A673 (cell line): Measurements from ENCODE around the gene FURIN. TPM values are rescaled to one million over a fixed set of nuclear protein-coding genes. Genes with fewer than 3 reads are reported as not detected.
"Not testable (repeated sequence)": the region's sequence is repeated elsewhere in the genome, so short reads cannot be mapped to it uniquely, and the experiment has no call there.

Experiments used
- BruUV-seq: library from RNA; stranded (reverse); fragments of 400-500 nt; replicated peaks from 2 replicates; lab custom pipeline; 2021; lab: Mats Ljungman, UMichigan
- CTCF ChIA-PET: fragments of 300-600 bp; sonication (Branson Sonifier 250); formaldehyde crosslinking; loops from one replicate; lab custom pipeline; 2022; ENCODE audit warnings: antibody characterized with exemption; lab: Charles Lee
- POLR2A ChIA-PET: fragments of 300-600 bp; sonication (Branson Sonifier 250); formaldehyde crosslinking; loops from one replicate; lab custom pipeline; 2022; ENCODE audit warnings: antibody characterized with exemption; ENCODE audit not compliant: low non-redundant PET; lab: Charles Lee
- DNase-seq: peaks from one replicate; pipeline ENCODE4 v3.0.0-alpha.2; 2015; ENCODE audit warnings: low spot score
- H3K27ac ChIP-seq: fragments of 200-600 bp; sonication (generic); 2 replicates; pipeline ENCODE4 v1.5.1; 2016; ENCODE audit warnings: mixed run types, low read depth, mild to moderate bottlenecking, mixed read lengths, antibody characterized with exemption, low read length; ENCODE audit not compliant: poor library complexity, severe bottlenecking
- H3K27me3 ChIP-seq: fragments of 200-600 bp; sonication (generic); replicated peaks from 2 replicates; pipeline ENCODE4 v1.6.1; 2017; ENCODE audit warnings: mixed run types, low read depth, mild to moderate bottlenecking, mixed read lengths, antibody characterized with exemption, low read length; ENCODE audit not compliant: insufficient read depth, poor library complexity
- H3K36me3 ChIP-seq: fragments of 200-600 bp; sonication (generic); 2 replicates; pipeline ENCODE4 v1.6.1; 2016; ENCODE audit warnings: mixed run types, mild to moderate bottlenecking, mixed read lengths, antibody characterized with exemption, low read length; ENCODE audit not compliant: insufficient read depth, poor library complexity, severe bottlenecking
- H3K4me1 ChIP-seq: fragments of 200-600 bp; sonication (generic); 2 replicates; pipeline ENCODE4 v1.6.1; 2017; ENCODE audit warnings: mixed run types, mild to moderate bottlenecking, mixed read lengths, antibody characterized with exemption, low read length; ENCODE audit not compliant: insufficient read depth, poor library complexity, severe bottlenecking
- H3K4me3 ChIP-seq: fragments of 200-600 bp; sonication (generic); 2 replicates; pipeline ENCODE4 v1.5.1; 2016; ENCODE audit warnings: low read depth, mixed run types, mild to moderate bottlenecking, mixed read lengths, low read length; ENCODE audit not compliant: poor library complexity, severe bottlenecking
- H3K9me3 ChIP-seq: fragments of 200-600 bp; sonication (generic); 2 replicates; pipeline ENCODE4 v1.6.1; 2016; ENCODE audit warnings: mixed run types, low read depth, mild to moderate bottlenecking, mixed read lengths, antibody characterized with exemption, low read length; ENCODE audit not compliant: poor library complexity, severe bottlenecking
- EZH2 ChIP-seq: fragments of 200-600 bp; sonication (generic); IDR thresholded peaks from 2 replicates; pipeline ENCODE4 v1.6.1; 2017; ENCODE audit warnings: borderline replicate concordance, low read depth, mild to moderate bottlenecking, mixed read lengths, antibody characterized with exemption, low read length; ENCODE audit not compliant: poor library complexity, severe bottlenecking
- intact Hi-C: fragments of 100-400 bp; cut with micrococcal nuclease; formaldehyde crosslinking; loops from one replicate; pipeline ENCODE4 v1.10.0; 2022; ENCODE audit not compliant: unreplicated experiment
- total RNA-seq: library from RNA; stranded (reverse); gene quantifications from 2 replicates; pipeline ENCODE4 v1.2.3, GENCODE V29; 2021
- TF ChIP-seq, protein P1 (sequence below): fragments of 300-800, 200-600 bp; sonication (generic); conservative IDR thresholded peaks from 2 replicates; pipeline ENCODE4 v1.5.1; 2017; ENCODE audit warnings: low read depth, mild to moderate bottlenecking, antibody characterized with exemption, low read length, moderate library complexity, mixed read lengths

The FURIN gene
- total RNA-seq, 1 experiment from 2014 or later, result 63.4 TPM

DNA sequence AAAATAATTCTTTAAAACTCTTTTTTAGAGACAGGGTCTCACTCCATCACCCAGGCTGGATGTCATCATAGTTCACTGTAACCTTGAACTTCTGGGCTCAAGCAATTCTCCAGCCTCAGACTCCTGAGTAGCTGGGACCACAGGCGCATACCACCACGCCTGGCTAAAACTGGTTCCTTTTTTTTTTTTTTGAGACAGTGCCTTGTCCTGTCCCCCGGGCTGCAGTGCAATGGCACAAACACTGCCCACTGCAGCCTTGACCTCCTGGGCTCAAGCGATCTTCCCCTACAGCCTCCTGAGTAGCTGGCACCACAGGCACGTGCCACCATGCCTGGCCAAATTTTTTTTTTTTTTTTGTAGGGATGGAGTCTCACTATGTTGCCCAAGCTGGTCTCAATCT, 23.7 kb upstream of the FURIN start:
- ChIA-PET POLR2A (interaction anchor here (0.6 kb wide), 1 partner anchor 632 kb away, joined by 3 read pairs; no protein-coding TSS in a partner anchor), CTCF (no interaction called here)
- H3K4me1 ChIP-seq, result peaks cover 7% of the 10 kb centered on the region
- TF ChIP-seq EZH2, result no peak
- TF ChIP-seq, protein P1, sequence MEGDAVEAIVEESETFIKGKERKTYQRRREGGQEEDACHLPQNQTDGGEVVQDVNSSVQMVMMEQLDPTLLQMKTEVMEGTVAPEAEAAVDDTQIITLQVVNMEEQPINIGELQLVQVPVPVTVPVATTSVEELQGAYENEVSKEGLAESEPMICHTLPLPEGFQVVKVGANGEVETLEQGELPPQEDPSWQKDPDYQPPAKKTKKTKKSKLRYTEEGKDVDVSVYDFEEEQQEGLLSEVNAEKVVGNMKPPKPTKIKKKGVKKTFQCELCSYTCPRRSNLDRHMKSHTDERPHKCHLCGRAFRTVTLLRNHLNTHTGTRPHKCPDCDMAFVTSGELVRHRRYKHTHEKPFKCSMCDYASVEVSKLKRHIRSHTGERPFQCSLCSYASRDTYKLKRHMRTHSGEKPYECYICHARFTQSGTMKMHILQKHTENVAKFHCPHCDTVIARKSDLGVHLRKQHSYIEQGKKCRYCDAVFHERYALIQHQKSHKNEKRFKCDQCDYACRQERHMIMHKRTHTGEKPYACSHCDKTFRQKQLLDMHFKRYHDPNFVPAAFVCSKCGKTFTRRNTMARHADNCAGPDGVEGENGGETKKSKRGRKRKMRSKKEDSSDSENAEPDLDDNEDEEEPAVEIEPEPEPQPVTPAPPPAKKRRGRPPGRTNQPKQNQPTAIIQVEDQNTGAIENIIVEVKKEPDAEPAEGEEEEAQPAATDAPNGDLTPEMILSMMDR, result no peak
- BruUV-seq, result no TSS peak
- no peaks in the 10 kb centered on the region for H3K27me3 ChIP-seq
- no peak overlapping the region for H3K4me3 ChIP-seq
- H3K36me3 ChIP-seq, result no peaks in the 10 kb centered on the region
- no peaks in the 10 kb centered on the region for H3K9me3 ChIP-seq
- intact Hi-C loops, result no loop called here
- no peak overlapping the region for H3K27ac ChIP-seq
- no peak for DNase-seq

DNA sequence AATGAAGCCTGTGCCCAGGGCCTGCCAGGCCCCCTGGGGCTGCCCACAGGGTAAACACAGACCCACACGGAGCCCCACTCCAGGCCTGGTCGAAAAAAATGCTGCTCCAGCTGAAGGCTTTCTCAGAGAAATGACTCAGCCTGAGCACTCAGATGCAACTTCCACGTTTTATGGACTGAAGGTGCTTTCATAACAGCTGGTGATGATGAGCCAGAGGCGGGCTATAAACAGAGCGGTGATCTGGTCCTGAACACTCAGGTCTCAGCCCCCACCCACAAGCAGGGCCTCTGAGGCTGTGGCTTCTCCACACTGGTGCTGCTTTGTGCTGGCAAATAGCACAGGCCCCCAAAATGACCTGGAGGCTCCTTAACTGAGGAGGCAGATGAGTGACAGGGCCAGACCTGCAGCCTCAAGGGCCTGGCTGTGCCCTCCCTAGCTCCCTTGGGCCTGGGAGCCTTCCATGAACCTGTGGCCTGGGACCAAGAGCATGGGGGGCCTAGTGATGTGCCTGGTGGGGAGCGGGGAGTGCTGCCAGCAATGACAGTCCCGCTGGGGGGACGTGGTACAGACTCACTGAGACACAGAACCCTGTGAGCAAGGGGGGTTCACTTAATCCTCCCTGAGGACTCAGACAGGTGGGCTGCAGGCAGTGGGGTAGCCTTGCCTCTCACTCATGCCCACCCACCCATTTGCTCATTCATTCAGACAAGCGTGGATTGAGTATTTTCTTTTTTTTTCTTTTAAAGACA, 23.0 kb upstream of the FURIN start:
- Histone ChIP-seq H3K27ac (no peak overlapping the region), H3K36me3 (no peaks in the 10 kb centered on the region), H3K9me3 (no peaks in the 10 kb centered on the region), H3K27me3 (no peaks in the 10 kb centered on the region), H3K4me1 (peaks cover under 1% of the 10 kb centered on the region), H3K4me3 (no peak overlapping the region)
- BruUV-seq, result no TSS peak
- ChIA-PET POLR2A (interaction anchor here (0.6 kb wide), 2 partner anchors 432 to 633 kb away, joined by 3 to 5 read pairs; no protein-coding TSS in a partner anchor), CTCF (no interaction called here)
- DNase-seq, result peak; percentile 33
- TF ChIP-seq EZH2, result no peak
- TF ChIP-seq, protein P1, result no peak
- intact Hi-C loops, result no loop called here

DNA sequence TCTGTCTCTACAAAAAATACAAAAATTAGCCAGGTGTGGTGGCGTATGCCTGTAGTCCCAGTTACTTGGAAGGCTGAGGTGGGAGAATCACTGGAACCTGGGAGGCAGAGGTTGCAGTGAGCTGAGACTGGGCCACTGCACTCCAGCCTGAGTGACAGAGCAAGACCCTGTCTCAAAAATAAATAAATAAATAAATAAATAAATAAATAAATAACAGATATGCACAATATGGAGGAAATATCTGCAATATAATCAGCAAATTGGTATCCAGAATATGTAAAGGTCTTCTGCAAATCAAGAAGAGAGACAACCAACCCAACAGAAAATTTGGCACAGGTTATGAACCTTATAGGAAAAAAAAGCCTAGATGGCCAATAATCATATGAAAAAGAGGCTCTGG, 19.0 kb upstream of the FURIN start:
- H3K4me3 ChIP-seq, POLR2A ChIA-PET, CTCF ChIA-PET, H3K27ac ChIP-seq, H3K27me3 ChIP-seq, H3K9me3 ChIP-seq, BruUV-seq, intact Hi-C loops, H3K4me1 ChIP-seq, H3K36me3 ChIP-seq, DNase-seq: not testable (repeated sequence)
